NCI-H2107 treated with DMSO at 0.1 percent for 48 hours (cell line): ENCODE results near the gene HOXA6.

Experiments
- DNase-seq: peaks from one replicate; lab custom pipeline; 2025; ENCODE audit not compliant: unreplicated experiment; lab: John Stamatoyannopoulos, UW

The HOXA6 gene

GRCh38 chr7:27185013-27185853 is 37.7 kb upstream of the HOXA6 start, which contains the start of gene HOXA11:
TSS of gene HOXA11 (minus strand) at chr7:27185232. CDS start at chr7:27185144, 88 bp downstream.
- no peak for DNase-seq

DNA sequence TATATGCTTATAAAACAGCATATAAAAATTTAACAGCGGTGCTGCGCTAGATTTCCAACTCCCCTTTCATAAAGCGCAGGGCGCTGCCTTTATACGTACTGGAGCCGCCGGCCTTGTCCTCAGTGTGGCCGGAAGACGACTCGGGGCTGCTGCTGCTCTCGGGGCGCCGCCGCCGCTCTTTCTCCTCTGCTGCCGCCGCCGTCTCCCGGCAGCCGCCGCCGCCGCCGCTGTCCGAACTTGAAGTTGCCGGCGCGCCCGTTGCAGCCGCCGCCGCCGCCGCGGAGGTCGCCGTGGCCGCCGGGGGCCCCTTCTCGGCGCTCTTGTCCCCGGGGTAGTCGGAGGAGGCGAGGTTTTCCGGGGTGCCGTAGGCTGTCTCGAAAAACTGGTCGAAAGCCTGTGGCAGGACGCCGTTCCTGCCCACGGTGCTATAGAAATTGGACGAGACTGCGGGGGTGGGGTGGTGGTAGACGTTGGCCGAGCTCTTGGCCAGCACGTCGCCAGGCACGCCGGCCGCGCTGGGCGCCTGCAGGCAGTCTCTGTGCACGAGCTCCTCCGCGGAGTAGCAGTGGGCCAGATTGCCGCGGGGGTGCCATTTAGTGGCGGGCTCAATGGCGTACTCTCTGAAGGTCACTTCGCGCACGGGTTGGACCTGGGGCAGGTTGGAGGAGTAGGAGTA is 36.9 kb upstream of the HOXA6 start:
- no peak for DNase-seq

- DNase-seq: no peak
Measured at GRCh38 chr7:27183682-27184336, 36.2 kb upstream of the HOXA6 start.

DNA sequence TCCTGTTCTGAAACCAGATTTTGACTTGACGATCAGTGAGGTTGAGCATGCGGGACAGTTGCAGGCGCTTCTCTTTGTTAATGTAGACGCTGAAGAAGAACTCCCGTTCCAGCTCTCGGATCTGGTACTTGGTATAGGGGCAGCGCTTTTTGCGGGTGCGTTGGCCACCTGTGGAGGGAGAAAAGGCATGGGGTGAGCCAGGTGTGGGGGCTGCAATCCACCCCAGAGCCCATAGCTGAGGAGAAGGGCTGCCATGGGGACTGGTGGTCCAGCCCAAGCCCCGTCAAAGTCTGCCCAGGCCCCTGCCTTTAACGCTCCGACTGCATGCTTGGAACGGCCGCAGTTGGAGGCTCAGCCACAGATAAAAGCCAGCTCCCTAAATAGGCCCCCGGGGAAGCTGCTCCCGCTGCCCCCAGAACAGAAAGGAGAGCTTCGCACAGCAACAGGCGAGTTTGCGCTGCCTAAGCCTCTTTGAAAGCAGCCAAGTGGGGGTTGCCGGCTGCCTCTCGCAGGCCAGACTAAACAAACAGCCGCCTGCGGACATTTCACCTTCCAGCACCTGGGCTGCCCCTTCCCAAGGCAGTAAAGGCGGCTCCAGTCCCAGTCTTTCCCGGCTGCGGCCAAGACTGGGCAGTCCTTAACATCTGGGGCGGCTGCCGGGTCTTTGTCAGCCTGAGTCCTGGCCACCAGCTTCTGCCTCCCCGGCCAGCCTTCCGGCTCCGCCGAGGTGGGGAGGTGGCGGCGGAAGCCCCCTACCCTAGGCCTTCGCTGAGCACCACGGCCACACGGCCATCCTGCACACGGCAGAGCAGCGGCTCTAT is 35.5 kb upstream of the HOXA6 start:
- no peak for DNase-seq

DNA sequence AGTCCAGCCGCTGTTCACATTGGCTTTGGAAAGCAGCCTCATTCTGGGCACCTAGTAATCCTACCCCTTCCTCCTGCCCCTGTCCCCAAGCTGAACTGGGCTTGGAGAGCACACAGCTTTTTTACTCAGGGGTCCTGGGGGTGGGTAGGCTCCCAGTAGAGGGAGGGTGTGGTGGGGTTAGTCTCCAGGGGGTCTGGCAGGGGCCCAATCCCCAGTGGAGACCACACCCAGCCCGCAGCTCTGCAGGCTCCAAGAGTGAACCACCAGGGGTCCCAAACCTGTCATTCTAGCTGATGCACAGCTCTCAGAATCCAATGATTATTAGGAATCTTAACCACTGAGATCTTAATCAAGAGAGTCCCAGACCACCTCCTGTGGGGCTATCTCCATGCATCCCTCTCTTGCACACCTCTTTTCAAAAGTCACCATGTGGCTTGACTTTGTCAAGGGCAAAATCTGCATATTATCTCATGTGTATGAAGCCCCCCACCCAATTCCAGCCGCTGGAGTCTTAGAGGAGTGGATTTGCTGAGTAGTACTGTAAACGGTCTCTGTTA is 34.8 kb upstream of the HOXA6 start:
- DNase-seq: no peak

DNA sequence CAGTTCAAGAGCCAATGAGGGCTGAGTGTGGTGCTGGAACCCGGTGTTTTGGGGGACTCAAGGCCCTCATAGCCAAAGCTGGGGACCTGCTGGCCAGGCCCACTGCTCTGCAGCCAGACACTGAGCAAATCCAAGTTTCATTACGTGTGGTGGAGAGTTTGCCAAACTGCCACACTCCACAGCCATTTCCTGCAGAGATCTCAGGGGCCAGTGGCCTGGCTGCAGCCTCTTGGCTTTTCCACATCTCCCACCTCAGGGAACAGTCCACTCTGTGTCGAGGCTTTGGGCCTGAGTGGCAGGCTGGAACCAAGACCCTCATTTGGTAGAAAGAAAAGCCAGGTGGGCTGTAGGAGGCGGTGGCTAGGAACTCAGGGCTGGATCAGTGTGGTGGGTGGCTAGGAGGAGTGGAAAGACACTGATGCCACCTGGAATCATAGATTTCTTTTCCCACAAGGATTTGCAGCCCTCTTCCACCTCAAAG is 34.3 kb upstream of the HOXA6 start:
- DNase-seq: no peak

DNA sequence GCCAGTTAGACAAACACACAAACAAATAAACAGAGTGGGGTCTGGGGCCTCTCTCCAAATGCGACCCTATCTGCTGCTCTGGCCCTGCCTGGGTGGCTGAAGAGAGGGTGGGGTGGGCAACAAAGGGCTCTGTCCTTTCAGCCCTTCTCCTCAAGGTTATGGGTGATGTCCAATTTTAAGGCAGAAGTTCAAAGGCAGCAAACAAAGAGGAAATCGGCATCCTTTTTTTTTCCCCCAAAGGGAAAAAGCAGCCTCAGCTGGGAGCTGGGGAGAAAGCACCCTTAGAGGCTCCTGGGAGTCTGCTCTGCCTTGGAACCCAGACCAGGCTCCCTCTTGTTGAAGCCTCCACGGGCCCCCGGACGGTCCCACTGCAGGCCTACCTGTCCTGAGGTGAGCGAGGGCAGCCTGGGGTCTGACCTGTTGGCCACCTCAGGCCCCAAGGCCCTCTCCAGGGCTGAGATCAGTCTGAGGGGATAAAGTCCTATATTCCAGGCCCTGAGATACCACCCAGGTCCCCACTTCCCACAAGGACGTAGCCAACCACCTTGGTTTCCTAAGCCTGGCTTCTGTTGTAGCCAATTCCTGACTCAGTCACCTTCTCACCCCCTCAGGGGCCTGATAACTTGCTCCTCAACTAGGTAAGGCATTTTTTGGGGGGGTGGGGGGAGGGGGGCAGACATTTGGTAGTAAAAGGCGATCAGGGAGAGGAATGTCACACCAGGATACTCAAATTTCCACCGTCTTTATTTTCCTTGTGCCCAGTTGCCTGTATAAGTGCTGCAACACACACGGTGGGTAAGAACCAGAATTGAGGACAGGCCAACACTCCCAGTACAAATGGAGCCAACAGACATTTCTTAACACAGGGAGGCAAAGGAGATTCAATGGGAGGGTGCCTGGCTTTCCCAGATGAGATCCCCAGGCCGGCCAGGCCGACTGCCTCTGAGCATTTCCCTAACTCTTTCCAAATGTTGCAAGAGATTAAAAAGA is 33.2 kb upstream of the HOXA6 start:
- DNase-seq: no peak

DNA sequence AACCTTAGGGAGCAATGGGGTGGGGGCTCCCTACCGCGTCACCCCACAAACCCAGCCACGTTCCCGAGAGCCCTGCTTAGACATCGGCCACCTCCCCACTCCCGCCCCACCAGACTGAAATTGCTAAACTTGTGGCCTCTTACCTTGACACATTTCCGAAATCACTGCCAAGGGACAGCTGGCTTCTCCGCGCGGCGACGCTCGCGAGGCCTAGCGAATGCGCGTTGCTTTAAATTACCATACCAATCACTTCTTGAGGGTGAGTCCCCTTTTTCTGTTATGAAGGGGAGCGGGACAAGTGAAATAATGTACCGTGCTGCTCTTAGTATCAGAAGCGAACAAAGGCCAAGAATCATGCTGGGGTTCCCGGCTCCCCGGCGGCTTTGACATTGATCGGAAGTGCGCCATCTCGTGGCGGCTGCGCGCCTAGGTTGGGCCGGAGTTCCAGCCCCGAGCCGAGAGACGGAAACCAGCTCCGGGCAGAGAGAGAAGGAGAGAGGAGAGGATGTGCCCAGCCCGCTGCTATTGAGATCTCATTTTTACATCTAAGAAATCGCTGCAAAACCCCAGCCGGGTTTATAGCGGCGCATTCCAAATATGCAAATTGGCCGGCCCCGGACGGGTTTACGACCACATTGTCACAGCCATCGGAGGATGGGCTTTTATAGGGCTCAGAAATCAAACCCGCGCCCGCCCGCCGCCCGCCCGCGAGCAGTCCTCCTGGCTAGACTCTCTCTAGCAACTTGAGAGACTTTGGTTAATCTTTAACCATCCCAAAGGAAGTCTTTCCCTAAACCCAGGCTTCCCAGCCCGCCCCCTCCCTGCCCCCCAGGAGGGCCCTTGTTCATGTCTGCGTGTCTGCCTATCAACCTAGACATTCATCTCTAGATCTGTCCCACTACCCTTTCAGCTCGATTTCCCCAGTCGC is 32.2 kb upstream of the HOXA6 start:
- DNase-seq: no peak

- DNase-seq: no peak
Measured at GRCh38 chr7:27179030-27179429, 31.5 kb upstream of the HOXA6 start.

- no peak for DNase-seq
Measured at GRCh38 chr7:27178366-27178765, 30.8 kb upstream of the HOXA6 start.

GRCh38 chr7:27177795-27178320 is 30.3 kb upstream of the HOXA6 start:
- DNase-seq: no peak

- DNase-seq: no peak
Measured at GRCh38 chr7:27176962-27177794, 29.6 kb upstream of the HOXA6 start.

DNA sequence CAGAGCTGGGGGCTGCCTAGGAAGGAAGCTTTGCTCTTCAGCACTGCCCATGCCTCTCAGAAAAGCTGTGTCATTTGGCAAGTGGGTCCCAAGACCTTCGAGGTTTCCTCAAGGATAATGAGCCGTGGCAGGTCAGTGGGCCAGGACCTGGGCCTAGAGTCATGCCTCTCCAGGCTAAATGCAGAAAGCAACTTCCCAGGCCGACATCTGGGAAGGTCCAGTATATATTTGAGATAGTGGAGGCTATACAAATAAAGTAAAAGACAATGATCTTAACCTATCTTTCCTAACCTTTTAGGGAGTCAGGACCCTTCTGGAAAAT is 28.9 kb upstream of the HOXA6 start:
- DNase-seq: no peak

- no peak for DNase-seq
Measured at GRCh38 chr7:27175626-27176523, 28.3 kb upstream of the HOXA6 start.

DNA sequence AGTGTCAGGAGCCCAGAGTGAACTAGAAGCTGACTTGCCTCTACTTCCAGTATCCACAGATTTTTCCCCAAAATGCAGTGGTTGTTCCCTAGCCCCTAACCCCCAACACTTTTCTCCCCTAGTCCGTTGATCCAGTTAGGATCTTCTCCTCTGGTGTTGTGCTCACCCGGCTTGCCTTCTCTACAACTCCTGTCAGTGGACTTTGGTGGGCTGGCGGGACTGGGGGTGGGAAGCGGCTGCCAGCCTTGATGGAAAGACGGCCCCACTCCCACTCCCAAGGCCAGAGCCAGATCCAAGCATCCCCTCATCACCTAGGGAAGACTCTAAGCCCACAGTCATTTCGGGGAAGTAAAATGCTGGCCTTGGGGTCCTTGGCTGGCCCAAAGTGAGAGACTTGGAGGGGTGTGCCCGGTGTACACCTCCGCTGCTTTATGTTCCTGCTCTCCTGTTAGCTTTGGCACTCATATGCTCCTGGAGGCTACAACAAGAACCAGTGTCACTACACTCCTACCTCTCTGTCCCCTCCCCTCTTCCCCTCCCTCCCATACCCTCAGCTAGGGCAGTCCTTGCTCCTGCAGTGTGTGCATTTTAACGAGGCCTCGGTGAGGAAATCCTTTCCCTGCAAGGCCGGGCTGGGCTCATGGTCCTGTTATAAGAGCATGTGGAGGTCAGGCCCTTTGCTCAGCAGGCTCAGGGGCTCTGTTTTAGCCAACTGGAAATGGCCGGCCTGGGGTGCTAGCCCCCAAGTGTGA is 27.5 kb upstream of the HOXA6 start:
- DNase-seq: no peak
